HG03103 (cell line): ENCODE results near the gene ZNF346.
"Not testable (repeated sequence)": the region's sequence is repeated elsewhere in the genome, so short reads cannot be mapped to it uniquely, and the experiment has no call there.

Source experiments
- ATAC-seq: cut with Tn5 transposase; IDR thresholded peaks from one replicate; pipeline ENCODE4 v1.9.1; 2021; ENCODE audit warnings: low read depth; ENCODE audit not compliant: unreplicated experiment

ZNF346 gene

GRCh38 chr5:177008716-177009115 lies 13.8 kb upstream of the ZNF346 start:
- no peak for ATAC-seq

GRCh38 chr5:177010153-177010552 lies 12.3 kb upstream of the ZNF346 start:
- no peak for ATAC-seq

GRCh38 chr5:177015156-177015555 lies 7.3 kb upstream of the ZNF346 start:
- ATAC-seq, result no peak

- ATAC-seq, result no peak
These were observed 4.2 kb upstream of the ZNF346 start for GRCh38 chr5:177018341-177018740.

GRCh38 chr5:177020033-177020432 lies 2.5 kb upstream of the ZNF346 start:
- ATAC-seq, result no peak

GRCh38 chr5:177023303-177023664 lies 788 bp downstream of the ZNF346 start:
- ATAC-seq, result no peak

GRCh38 chr5:177024559-177024958 lies 2.1 kb downstream of the ZNF346 start:
- no peak for ATAC-seq

- no peak for ATAC-seq
These were observed 2.7 kb downstream of the ZNF346 start for GRCh38 chr5:177025101-177025601.

GRCh38 chr5:177027665-177028064 lies 5.2 kb downstream of the ZNF346 start:
- no peak for ATAC-seq

- ATAC-seq, result no peak
These were observed 7.0 kb downstream of the ZNF346 start for GRCh38 chr5:177029498-177029897.

GRCh38 chr5:177035976-177036375 lies 13.5 kb downstream of the ZNF346 start:
- ATAC-seq, result no peak

GRCh38 chr5:177036443-177036842 lies 13.9 kb downstream of the ZNF346 start:
- ATAC-seq, result no peak

GRCh38 chr5:177036921-177037320 lies 14.4 kb downstream of the ZNF346 start:
- no peak for ATAC-seq

- ATAC-seq, result no peak
These were observed 18.4 kb downstream of the ZNF346 start for GRCh38 chr5:177040814-177041420.

- no peak for ATAC-seq
These were observed 19.4 kb downstream of the ZNF346 start for GRCh38 chr5:177041936-177042335.

GRCh38 chr5:177043114-177043513 lies 20.6 kb downstream of the ZNF346 start:
- no peak for ATAC-seq

- ATAC-seq, result no peak
These were observed 21.5 kb downstream of the ZNF346 start for GRCh38 chr5:177043958-177044357.

GRCh38 chr5:177044641-177045040 lies 22.1 kb downstream of the ZNF346 start:
- ATAC-seq, result no peak

GRCh38 chr5:177045631-177046030 lies 23.1 kb downstream of the ZNF346 start:
- no peak for ATAC-seq

GRCh38 chr5:177048531-177048930 lies 26.0 kb downstream of the ZNF346 start:
- ATAC-seq, result not testable (repeated sequence)

- no peak for ATAC-seq
These were observed 26.8 kb downstream of the ZNF346 start for GRCh38 chr5:177049285-177049684.

GRCh38 chr5:177064500-177065277 lies 42.2 kb downstream of the ZNF346 start:
- no peak for ATAC-seq
